NCI-H82 (cell line): ENCODE measurements around the gene CRELD2.

Experiments
- DNase-seq: peaks from one replicate; lab custom pipeline; 2025; lab: John Stamatoyannopoulos, UW

Gene CRELD2

GRCh38 chr22:49958366-49958921 is 40.0 kb downstream of the CRELD2 start:
- DNase-seq = no peak

GRCh38 chr22:49958931-49959781 is 40.7 kb downstream of the CRELD2 start:
- DNase-seq = peak; percentile 13

GRCh38 chr22:49959782-49960158 is 41.3 kb downstream of the CRELD2 start:
- no peak for DNase-seq

- peak; percentile 98 for DNase-seq
Observed at GRCh38 chr22:49960159-49961004, 41.9 kb downstream of the CRELD2 start, which contains the start of gene PIM3. PIM3 (plus strand) TSS chr22:49960772; CDS start chr22:49960948, 176 bp downstream.

- peak; percentile 31 for DNase-seq
Observed at GRCh38 chr22:49961005-49961600, 42.7 kb downstream of the CRELD2 start.

- no peak for DNase-seq
Observed at GRCh38 chr22:49961601-49962011, 43.2 kb downstream of the CRELD2 start.

- peak; percentile 80 for DNase-seq
Observed at GRCh38 chr22:49962012-49962750, 43.7 kb downstream of the CRELD2 start.

GRCh38 chr22:49962751-49963646 is 44.6 kb downstream of the CRELD2 start:
- DNase-seq = no peak

- DNase-seq = no peak
Observed at GRCh38 chr22:49963647-49964026, 45.2 kb downstream of the CRELD2 start.

GRCh38 chr22:49964136-49965090 is 46.0 kb downstream of the CRELD2 start:
- DNase-seq = no peak

- no peak for DNase-seq
Observed at GRCh38 chr22:49965091-49966040, 46.9 kb downstream of the CRELD2 start.

- no peak for DNase-seq
Observed at GRCh38 chr22:49966041-49966773, 47.8 kb downstream of the CRELD2 start.

GRCh38 chr22:49966774-49967705 is 48.6 kb downstream of the CRELD2 start:
- DNase-seq = no peak

- no peak for DNase-seq
Observed at GRCh38 chr22:49967706-49968208, 49.3 kb downstream of the CRELD2 start.

- no peak for DNase-seq
Observed at GRCh38 chr22:49968313-49968830, 49.9 kb downstream of the CRELD2 start.
